ENCODE measurements around the gene CLTC. TPM values are rescaled to one million over a fixed set of nuclear protein-coding genes. Genes with fewer than 3 reads are reported as not detected.
"Not testable (repeated sequence)": the region's sequence is repeated elsewhere in the genome, so short reads cannot be mapped to it uniquely, and the experiment has no call there.

The CLTC gene
- total RNA-seq, 1 donor from 2014 or later: 306 TPM

DNA sequence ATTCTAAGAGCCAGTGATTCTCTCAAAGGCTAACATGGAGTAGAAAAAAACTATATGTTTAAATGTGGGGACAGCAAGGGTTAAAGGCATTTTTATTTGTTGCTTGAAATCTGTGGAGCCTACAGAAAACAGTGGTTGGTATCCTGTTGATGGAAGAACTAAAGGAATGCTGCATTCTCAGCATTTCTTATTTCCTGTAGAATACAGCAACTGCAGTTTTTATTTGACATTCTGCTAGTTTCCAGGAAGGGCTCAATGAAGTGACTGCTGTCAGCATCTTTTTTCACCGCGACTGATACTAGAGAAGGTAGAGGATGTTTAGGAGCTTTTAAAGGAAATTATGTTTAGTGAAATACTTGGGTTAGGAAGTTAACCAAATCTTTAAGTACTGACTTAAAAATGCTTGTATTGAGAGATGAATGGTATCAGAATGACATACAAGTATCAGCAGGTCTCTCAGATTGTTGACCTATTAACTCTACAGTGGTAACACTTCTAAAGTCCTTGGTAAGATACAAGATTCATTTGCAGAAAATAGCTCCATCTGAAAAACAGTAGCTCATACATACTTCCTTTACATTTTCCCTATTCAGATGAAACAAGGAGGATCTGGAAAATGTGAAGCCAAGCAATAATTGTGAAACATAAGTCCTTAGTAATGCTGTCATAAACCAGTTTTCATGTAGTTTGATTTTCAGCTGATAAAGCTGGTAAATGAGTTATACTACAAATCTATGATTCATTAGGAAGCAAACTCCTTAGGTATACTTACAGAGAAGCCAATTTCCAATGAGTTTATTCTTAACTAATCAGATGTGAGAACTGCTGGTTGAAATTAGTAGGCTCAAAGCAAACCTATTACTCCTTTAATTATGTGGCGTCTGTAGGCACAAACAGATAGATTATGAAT is 15.2 kb downstream of the CLTC start:
- no peak for DNase-seq

- no peak for DNase-seq
Measured at GRCh38 chr17:59637611-59638310, 18.1 kb downstream of the CLTC start.

- no peak for DNase-seq
Measured at GRCh38 chr17:59638553-59638952, 18.9 kb downstream of the CLTC start.

GRCh38 chr17:59641799-59642484 is 22.2 kb downstream of the CLTC start:
- DNase-seq: no peak

GRCh38 chr17:59642565-59642964 is 22.9 kb downstream of the CLTC start:
- no peak for DNase-seq

- no peak for DNase-seq
Measured at GRCh38 chr17:59643159-59644140, 23.8 kb downstream of the CLTC start.

DNA sequence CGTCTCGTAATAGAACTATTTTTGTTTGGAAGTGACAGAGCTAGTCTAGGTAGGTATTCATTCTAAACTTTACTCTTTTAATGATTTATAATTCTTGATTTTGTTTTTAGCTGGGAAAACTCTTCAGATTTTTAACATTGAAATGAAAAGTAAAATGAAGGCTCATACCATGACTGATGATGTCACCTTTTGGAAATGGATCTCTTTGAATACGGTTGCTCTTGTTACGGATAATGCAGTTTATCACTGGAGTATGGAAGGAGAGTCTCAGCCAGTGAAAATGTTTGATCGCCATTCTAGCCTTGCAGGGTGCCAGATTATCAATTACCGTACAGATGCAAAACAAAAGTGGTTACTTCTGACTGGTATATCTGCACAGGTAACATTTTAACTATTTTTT is 27.6 kb downstream of the CLTC start:
- no peak for DNase-seq

- DNase-seq: no peak
Measured at GRCh38 chr17:59649886-59650285, 30.2 kb downstream of the CLTC start.

DNA sequence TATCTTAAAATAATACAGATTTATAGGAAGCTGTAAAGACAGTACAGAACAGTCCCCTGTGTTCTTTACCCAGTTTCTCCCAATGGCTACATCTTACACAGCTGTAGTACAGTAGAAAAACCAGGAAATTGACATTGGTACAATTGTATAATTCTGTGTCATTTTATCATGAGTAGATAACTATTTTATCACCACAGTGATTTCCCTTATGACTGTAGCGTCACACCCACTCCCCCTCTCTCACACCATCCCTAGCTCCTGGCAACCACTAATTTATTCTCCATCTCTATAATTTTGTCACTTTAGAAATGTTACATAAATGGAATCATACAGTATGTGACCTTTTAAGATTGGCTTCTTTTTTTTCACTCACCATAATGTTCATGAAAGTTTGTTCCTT is 30.9 kb downstream of the CLTC start:
- DNase-seq: no peak

DNA sequence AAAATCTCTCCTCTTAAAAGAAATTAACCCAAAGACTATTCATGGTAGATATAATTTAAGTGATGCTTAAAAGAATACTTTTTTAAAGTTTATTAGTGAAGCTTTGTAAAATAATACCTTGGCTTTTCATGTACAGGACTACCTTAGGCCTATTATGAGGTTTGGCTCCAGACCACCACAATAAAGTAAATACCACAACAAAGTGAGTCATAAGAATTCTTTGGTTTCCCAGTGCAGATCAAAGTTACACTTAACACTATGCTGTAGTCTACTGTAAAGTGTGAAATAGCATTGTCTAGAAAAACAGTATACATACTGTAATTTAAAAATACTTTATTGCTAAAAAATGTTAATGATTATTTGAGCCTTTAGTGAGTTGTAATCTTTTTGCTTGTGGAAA is 31.7 kb downstream of the CLTC start:
- DNase-seq: no peak

DNA sequence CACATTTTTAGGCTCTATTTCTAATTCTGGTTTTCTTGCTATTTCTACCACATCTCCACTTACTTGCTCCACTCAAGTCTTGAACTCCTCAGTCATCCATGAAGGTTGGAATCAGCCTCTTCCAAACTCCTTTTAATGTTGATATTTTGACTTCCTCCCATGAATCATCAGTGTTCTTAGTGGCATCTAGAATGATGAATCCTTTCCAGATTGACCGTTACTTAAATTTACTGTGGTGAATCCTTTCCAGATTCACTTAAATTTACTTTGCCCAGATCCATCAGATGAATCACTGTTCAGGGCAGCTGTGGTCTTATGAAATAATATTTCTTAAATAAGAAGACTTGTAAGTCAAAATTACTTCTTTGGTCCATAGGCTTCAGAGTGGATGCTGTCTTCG is 32.4 kb downstream of the CLTC start:
- no peak for DNase-seq

- not testable (repeated sequence) for DNase-seq
Measured at GRCh38 chr17:59656624-59657023, 36.9 kb downstream of the CLTC start.

GRCh38 chr17:59666235-59666634 is 46.5 kb downstream of the CLTC start:
- no peak for DNase-seq

GRCh38 chr17:59668816-59669215 is 49.1 kb downstream of the CLTC start:
- DNase-seq: no peak

GRCh38 chr17:59669411-59669810 is 49.7 kb downstream of the CLTC start:
- DNase-seq: no peak

GRCh38 chr17:59669944-59670343 is 50.2 kb downstream of the CLTC start:
- no peak for DNase-seq

- no peak for DNase-seq
Measured at GRCh38 chr17:59671386-59671785, 51.7 kb downstream of the CLTC start.

DNA sequence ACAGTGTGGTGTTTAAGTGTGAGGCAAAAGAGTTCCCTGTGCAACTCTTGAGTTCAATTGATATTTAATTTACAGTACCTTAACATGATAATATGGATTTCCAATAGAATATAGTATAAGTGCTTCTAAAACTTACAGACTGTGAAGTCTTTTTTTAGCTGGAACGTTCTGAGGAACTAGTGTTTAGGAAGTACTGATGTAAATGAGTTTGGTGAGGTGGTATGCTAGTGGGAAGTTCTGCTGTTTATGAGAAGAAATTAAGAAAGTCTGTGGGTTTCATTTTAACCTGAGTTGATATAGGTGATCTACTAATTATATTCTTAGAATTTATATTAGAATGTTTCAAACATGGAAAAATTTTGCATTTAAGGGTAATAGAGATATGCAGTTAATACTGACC is 55.5 kb downstream of the CLTC start:
- DNase-seq: no peak

GRCh38 chr17:59676716-59677115 is 57.0 kb downstream of the CLTC start:
- no peak for DNase-seq

- no peak for DNase-seq
Measured at GRCh38 chr17:59678918-59679317, 59.2 kb downstream of the CLTC start.

DNA sequence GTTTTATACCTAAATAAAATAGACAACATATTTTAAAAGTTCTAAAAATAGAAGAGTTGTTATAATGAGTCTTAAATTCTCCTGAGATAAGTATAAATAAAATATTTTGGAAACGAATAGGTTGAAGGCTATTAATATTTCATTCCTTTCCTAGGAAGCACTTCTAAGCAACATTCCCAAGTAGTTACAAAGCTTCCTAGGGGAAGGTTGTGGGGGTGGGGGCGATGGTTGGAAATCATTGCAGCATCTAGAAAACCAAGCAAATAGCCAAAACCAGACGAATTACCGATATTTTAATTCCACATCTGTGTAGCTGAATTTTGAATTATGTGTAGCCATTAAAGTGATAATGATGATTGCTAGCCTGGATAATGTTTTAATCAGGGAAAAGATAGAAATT is 60.6 kb downstream of the CLTC start:
- no peak for DNase-seq

GRCh38 chr17:59683283-59683682 is 63.6 kb downstream of the CLTC start:
- no peak for DNase-seq

Measured in occipital lobe (tissue), 2 donors.